ENCODE results near the gene PLCD1.

PLCD1 gene

DNA sequence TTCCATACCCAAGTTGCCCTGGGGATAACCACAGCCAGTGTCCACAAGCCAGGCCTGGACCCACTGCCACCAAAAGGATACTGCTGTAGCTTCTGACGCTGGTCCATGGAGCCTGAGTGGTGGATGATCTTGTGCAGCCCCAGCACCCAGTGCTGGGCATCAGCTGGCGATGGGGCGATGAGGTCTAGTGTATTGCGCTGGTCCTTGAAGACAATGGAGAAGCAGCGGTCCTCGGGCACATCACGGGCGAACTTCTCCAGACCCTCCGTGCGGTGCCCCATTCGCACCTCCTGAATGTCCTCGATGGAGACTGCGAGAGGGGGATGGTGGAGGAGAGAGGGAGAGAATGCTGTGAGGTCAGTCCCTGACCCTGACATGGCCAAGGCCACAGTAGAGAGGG is 13.0 kb downstream of the PLCD1 start:
- no peak for DNase-seq

DNA sequence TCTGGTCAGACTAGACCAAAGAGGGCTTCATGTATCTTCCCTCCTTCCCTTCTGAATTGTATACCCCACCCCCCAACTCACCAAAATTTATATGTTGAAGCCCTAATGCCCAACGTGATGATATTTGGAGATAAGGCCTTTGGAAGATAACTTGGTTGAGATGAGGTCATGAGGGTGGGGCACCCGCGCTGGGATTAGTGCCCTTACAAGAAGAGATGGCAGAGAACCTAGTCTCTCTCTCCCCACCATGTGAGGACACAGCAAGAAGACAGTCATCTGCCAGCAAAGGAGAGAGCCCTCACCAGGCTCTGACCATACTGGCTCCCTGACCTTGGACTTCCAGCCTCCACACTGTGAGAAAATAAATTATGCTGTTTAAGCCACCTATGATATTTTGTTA is 13.5 kb downstream of the PLCD1 start:
- no peak for DNase-seq

DNA sequence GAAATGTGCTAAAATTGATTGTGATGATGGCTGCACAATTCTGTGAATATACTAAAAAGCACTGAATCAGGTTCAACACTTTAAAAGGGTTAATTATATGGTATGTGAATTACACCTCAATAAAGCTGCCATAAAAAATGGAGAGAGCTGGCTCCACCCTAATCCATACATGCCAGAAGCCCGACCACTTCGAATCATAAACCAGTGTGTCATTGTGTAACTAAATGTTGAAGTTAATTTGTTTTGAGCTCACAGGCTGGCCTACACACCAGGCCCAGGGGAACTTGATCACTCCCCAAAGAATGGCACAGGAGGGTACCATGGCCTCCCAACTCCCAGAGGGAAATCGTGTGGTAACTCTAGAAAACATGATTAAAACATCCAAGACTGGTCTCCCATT is 14.0 kb downstream of the PLCD1 start:
- DNase-seq: no peak

DNA sequence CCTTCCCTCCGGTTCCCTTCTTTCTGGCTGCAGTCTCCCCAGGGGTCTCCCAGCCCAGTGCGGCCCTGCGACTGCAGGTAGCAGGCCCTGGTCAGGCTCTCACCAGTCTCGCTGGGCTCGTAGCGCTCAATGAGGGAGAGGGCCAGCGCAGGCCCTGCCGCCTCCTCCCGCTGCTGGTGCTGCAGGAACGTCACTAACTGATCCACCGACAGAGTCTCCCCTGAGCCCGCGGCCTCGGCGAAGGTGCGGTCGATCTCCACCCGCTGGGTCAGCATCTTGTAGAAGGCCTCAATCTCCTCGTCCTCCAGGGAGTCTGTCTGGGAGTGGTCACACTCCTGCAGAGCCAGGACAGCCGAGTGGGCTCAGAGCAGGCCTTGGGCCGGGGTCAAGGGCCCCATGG is 18.3 kb downstream of the PLCD1 start:
- DNase-seq: no peak

DNA sequence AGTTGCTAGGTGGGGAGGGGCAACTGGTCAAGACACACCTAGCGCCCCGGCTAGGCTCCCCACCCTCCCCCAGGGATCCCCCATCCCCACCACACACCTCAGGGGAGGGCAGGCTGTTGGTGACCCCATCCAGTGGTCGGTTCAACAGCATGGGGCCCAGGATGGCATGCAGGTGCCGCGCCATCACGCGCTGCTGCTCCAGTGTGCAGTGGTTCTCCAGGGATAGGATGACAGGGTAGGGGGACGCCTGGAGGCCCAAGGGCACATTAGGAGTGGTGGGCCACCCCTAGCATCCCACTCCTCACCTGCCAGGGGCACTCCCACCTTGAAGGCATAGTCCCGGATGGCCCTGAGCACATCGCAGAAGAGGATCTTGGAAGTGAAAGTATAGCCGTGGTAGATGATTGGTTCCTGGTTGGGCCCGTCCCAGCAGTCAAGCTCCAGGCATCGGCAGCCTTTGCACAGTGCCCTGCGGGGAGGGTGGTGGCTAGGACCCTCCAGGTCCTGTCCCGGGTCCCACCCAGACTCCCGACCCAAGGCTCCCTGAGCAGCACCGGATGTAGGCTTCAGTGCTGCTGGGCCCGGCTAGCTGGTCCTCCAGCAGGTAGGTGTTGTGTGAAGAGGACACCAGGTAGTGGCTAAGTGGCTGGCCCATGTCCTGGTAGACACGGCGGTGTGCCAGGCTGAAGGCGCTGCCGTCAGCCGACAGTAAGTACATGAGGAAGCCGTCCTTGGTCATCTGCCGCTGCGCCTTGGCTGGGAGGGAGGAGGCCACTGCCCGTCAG is 19.4 kb downstream of the PLCD1 start:
- no peak for DNase-seq

DNA sequence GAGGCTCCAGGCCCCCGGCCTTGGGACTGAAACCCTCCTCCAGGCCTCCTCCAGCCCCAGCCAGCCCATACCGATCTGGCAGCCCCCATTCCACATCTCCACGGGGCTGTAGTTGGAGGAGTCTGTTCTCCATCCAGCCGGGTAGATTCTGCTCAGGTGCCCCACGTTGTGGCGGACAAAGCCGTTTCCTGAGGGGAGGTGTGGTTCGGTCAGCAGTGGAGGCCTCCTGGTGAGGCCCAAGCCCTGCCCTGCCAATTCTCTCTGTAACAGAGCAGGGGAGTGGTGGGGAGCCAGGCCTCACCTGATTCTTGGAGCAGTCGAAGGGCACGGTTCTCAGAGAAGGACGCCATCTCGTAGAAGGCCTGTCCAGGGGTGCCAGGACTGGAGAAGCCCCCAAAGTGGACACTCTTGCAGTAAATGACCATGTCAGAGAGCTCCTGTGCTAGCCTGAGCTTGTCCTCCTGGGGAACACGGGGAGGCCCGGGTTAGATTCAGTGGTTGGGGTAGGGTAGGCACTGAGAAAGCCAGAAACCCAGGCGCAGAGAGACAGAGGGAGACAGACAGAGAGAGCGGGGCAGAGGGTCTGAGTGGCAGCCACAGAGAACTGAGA is 20.4 kb downstream of the PLCD1 start:
- no peak for DNase-seq

DNA sequence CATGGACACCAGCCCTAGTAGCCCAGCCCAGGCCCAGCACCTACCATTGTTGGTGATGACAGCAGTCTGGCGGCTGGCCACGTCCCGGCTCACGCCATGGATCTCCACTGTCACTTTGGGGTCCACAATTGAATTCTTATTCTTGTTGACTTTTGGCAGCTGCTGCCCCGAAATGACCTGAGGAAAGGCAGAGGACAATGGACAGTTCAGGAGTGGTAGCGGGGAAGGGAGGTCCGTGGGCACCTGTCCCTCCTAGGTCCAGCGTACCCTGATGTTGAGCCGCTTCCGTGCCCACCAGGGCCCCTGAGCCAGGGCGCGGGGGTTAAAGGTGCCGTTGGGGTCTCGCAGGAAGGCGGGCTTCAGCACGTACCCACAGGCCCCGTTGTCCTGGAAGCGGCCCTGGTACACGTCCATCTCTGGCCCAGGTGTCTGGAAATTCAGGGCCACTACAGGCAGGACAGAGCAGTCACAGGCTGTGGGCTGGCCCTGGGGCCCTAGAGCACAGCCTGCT is 21.2 kb downstream of the PLCD1 start:
- no peak for DNase-seq

DNA sequence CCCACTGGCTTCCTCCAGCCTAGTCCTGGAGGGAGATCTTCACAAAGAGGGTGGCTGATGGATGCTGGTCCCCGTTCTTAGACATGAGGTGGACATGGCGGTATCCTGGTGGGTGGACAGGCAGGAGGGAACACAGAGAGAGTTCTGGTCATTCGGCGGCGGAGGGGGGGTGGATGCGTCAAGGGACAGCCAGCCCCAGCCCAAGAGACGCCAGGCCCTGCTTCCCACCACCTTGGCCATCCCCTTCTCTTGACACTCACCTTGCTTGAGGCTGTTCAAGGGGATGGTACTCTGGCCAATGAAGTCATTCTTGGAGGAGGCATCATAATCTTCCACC is 21.7 kb downstream of the PLCD1 start:
- no peak for DNase-seq

DNA sequence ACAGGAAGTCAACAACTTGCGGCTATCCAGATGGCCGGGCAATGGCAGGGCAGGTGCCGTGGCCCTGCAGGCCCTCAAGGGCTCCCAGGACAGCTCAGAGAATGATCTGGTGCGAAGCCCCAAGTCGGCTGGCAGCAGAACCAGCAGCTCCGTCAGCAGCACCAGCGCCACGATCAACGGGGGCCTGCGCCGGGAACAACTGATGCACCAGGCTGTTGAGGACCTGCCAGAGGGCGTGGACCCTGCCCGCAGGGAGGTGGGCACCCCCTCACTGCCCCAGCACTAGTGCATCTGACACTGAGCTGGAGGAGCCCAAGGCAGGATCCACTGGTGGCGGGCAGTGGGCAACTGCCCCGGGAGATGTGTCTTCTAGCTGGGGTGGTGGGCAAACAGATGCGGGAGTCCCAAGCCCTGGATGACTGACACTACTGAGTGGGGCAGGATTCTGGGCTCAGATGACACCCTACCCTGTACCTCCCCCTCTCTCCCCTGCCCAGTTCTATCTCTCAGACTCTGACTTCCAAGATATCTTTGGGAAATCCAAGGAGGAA is 22.9 kb downstream of the PLCD1 start:
- DNase-seq: no peak

DNA sequence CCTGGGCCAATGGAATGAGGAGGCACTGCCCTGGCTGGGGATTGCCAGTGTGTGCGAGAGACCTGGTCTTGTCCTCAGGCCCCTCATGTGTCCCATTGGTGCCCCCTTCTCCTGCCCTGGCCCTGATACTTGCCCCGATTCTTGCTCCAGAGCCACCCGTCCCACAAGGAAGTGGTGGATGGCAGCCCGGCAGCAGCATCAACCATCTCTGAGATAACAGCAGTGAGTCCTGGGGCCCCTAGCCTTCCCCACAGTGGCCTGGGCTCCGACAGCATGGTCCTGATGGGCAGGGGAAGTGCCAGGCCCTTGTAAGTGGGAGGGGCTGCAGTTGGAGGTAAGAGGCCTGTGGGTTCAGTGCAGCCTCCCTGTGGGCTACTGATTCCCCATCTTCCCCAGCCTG is 23.4 kb downstream of the PLCD1 start:
- no peak for DNase-seq

DNA sequence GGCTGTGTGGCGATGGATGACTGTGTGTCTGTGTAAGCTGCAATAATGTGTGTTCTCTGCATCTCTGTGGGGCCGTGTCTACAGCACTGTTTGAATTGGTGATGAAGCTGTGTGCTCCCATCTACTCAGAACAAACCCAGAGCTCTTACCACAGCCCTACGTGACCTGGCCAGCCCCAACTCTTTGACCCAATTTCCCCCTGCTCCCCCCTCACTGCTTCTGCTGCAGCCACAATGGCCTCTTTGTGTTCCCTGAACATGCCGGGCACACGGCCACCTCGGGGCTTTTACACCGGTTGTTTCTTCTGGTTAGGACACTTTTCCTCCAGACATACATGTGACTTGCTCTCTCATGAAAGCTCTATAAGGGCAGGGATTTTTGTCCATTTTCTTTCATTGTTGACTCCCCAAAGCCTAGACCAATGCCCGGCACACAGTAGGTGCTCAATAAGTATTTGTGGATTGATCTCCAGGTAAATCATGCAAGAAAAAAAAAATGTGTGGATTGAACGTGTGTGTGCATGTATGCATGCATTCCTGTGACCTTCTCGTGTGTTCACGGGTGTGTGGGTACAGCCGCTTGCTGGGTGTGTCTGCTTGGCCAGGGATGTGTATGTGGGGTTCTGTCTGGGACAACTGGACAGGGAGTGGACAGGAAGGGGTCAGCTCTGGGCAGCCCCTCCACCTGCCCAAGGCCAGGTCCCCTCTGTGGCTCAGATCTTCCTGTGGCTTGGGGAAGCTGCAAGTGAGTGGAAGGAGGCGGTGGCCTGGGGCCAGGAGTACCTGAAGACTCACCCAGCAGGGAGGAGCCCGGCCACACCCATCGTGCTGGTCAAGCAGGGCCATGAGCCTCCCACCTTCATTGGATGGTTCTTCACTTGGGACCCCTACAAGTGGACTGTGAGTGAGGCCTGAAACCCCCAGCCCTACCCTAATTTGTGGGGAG is 24.1 kb downstream of the PLCD1 start:
- no peak for DNase-seq

DNA sequence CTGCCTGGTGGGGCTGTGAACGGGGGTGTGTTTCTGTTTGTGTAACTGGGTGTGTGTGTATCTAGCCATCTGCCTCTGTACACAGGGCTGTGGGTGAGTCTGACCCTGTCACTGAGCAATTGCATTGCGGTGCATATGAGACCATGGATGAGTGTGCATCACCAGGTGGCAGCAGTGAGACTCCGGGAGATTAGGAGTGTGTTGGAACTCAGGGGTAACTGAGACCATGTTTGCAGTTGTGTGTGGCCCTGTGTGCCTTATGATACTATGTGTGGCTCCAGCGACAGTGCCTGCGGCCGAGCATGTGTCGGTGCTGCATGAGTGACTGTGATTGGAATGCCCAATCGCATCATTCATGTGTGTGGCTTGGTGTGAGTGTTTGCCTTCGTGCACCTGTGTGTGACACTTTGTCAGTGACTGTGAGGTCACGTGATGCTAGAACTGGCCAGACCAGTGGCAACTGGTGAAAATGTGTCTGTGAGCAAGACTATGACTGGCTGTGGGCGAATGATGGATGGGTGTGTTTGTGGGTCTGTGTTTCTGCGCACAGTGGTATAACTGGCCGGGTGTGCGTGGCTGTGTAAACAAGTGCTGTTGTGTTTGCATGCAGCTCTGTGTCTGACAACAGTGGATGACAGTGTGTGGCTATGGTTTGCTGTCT is 24.9 kb downstream of the PLCD1 start:
- peak; percentile 60 for DNase-seq

DNA sequence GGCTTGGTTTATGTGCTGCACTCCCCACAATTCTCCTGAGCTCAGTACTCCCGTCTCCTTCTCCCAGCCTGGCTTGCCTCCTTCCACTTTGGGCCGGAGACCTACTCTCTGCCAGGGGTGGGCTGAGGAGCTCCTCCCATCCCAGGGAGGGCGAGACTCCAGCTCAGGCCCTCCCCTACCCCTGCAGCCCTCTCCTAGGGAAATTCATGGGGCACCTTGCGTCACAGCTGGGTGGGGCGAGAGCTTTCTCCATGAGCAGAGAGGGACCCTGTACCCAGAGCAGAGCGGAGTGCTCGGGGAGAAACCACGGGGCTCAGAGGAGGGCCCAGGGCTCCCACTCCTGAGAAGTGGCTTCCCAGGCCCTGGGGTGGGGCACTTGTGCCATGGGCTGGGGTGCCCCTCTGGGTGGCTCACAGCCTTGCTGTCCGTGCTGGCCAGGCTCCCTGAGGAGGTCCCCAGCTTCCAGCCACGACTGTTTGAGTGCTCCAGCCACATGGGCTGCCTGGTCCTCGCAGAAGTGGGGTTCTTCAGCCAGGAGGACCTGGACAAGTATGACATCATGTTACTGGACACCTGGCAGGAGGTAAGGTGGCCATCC is 25.5 kb downstream of the PLCD1 start:
- no peak for DNase-seq

DNA sequence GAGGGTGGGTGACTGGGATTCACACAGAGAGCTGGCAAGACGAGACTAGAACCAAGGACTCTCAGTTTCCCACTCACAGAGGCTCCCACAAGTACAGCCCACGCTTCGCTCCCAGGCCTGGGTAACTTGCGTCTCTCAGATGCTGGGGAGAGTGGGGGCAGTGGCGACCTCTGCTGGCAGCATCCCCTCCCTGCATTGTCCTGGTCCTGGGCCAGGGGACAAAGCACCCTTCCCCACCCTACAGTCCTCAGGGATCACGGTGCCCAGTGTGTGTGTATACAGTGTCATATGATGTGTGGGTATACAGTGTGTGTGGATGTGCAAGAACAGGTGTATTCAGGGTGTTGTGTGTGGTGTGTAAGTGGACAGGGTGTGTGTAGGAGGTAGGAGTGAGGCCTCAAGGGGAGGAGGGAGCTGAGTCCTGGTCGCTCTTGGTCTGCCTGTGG is 26.0 kb downstream of the PLCD1 start:
- DNase-seq: peak; percentile 74

DNA sequence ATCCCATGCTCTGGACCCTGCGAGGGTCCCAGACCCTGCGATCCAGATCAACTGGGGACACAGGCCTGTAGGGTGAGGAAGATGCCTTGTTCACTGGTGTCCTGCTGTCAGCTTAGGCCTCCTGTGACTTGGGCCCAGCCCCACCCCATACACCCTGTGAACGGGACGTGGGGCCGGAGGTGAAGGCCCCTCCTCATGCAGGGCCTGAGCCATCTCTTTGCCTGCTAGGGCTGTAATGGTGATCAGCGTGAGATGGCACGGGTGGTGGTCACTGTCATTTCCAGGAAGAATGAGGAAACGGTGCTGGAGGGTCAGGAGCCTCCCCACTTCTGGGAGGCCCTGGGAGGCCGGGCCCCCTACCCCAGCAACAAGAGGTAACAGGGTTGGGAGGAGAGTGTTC is 26.5 kb downstream of the PLCD1 start:
- no peak for DNase-seq

DNA sequence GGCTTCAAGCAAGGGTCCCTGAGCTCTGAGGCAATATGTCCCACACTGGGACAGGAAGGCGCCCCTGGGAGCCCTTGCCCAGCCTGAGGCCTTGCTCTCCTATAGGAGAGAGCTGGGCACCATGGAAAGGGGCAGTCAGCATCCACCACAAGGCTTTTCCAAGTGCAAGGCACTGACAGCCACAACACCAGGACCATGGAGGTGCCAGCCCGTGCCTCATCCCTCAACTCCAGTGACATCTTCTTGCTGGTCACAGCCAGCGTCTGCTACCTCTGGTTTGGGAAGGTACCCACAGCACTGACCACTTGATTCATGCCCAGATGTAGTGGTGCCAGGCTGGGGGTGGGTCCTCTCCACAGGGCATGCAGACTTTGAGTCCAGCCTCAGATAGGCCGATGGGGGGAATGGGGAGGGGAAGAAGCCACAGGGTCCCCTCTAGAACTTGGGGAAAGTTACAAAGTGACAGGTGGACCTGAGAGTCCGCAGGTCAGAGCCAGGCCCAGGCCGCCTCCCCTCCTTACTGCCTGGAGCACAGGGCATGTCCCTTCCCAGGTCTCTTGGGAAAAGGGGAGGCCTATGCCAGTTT is 27.1 kb downstream of the PLCD1 start:
- DNase-seq: peak; percentile 14

DNA sequence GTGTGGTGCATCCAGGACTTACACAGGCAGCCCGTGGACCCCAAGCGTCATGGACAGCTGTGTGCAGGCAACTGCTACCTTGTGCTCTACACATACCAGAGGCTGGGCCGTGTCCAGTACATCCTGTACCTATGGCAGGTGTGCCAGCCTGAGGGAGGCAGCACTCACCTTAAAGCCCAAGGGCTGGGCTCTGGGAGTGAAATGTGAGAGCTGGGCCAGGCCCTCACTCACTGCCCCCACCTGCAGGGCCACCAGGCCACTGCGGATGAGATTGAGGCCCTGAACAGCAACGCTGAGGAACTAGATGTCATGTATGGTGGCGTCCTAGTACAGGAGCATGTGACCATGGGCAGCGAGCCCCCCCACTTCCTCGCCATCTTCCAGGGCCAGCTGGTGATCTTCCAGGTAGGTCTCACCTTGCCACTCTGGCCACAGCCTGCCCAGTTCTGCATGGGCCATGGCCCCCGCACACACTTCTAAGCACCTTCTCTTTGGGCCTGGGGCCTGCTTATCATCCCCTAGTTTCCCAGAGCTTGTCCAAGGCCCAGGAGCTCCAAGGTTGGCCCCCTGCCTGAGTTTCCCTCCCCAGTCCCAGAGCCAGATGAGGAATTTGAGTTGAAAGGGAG is 27.9 kb downstream of the PLCD1 start:
- peak; percentile 18 for DNase-seq

DNA sequence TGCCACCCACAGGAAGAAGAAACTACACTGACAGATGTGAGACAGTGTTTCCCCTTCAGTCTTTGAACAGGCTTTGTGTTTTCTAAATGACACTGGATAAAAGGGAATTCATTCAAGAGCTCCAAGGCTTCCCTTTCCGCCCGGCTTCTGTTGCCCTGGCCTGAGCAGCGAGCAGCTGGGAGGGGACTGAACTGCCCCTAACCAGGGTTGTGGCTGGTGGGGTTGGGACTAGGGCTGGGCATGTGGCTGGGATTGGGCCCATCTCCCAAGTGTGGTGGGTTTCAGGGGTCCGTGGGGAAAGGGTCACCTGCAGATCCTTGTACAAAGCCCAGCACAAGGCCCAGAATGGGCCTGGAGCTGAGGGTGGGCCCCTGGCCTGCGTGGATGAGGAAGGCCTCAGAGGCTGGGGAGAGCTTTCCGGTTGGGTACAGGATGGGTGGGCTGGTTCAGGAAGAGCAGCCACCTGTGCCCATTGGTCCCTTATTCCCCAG is 28.4 kb downstream of the PLCD1 start:
- DNase-seq: peak; percentile 17

DNA sequence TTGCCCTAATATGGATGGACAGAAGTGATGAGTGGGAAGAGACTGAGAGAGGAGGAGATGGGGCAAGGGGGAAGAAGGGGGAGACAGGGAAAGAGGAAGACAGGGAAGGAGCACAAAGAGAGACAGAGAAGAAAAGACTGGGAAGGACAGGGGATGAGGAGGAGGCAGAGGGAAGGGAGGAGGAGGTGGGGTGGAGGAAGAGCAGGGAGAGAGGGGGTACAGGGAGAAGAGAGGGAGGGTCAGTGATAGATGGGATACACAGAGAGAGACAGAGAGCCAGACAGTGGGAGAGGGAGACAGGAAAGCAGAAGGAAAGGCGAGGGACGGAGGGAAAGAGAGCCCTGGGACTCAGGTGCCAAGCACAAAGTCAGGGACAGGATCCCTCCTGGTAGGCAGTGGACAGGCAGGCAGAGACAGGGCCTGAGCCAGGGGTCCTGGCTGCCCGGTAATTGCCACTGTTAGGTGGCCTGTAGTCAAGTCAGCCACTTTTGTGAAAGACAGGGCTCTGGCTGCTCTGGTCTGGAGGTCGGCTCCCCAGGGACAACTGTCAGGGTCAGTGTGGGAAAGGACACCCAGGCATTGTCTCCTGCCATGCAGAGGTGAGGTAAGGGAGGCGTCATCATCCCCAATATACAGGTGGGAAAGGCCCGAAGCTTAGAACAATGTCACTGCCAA is 29.1 kb downstream of the PLCD1 start:
- peak; percentile 17 for DNase-seq

DNA sequence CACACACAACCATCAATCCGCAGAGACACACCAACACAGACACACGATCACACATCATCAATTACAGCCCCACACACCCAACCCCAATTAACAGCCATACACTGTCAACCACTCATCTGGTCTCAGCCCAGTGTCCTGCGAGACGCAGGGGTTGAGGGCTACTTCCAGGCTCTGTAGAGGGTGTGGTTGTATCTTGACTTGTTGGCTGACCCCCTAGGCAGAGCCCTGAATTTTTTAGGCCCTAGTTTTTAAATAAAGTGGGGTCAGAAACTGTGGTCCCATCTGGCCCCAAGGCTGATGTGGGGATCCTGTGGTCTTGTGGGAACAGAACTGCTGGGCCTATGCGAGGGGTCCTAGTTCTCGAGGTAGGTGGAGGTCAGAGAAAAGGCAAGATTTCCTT is 29.6 kb downstream of the PLCD1 start:
- peak; percentile 16 for DNase-seq

All from activated T-cell treated with anti-CD3 and anti-CD28 coated beads, Interleukin-2, amount 50 U/mL, for 1 hour (primary cell).